ENCODE data around the gene CRTAC1. TPM values are rescaled to one million over a fixed set of nuclear protein-coding genes. Genes with fewer than 3 reads are reported as not detected.

Gene CRTAC1
- total RNA-seq, 1 donor: not detected

GRCh38 chr10:97922022-97922758, 108.2 kb downstream of the CRTAC1 start:
- Histone ChIP-seq H2AFZ (ENCODE audit: low read length) (no peak overlapping the region), H3K27ac (ENCODE audit: low read depth, low read length) (no peak overlapping the region), H3K4me2 (ENCODE audit: insufficient read depth, low read length) (no peak overlapping the region), H3K9me3 (ENCODE audit: low read depth, low read length) (no peaks in the 10 kb centered on the region), H3K27me3 (ENCODE audit: insufficient read depth, low read length) (peaks cover 10% of the 10 kb centered on the region), H4K20me1 (ENCODE audit: insufficient read depth, low read length) (no peaks in the 10 kb centered on the region), H3K4me1 (ENCODE audit: insufficient read depth, low read length) (no peaks in the 10 kb centered on the region), H3K79me2 (ENCODE audit: insufficient read depth, low read length) (no peaks in the 10 kb centered on the region), H3K4me3 (ENCODE audit: insufficient read depth, low read length) (no peak overlapping the region), H3K36me3 (ENCODE audit: insufficient read depth, low read length) (no peaks in the 10 kb centered on the region)
- no peak for TF ChIP-seq CTCF (IDR thresholded peaks at IDR 0.05; ENCODE audit: extremely low read depth, low read depth, low read length)
- DNase-seq (ENCODE audit: insufficient read length, low spot score, missing footprints): no peak

GRCh38 chr10:97921581-97922021, 108.8 kb downstream of the CRTAC1 start:
- H3K4me3 ChIP-seq (ENCODE audit: insufficient read depth, low read length): no peak overlapping the region

GRCh38 chr10:97920865-97921264, 109.6 kb downstream of the CRTAC1 start:
- no peak overlapping the region for H2AFZ ChIP-seq (ENCODE audit: low read length)
- no peaks in the 10 kb centered on the region for H3K79me2 ChIP-seq (ENCODE audit: insufficient read depth, low read length)
- no peak for DNase-seq (ENCODE audit: insufficient read length, low spot score, missing footprints)
- H3K36me3 ChIP-seq (ENCODE audit: insufficient read depth, low read length): no peaks in the 10 kb centered on the region
- H3K27me3 ChIP-seq (ENCODE audit: insufficient read depth, low read length): peaks cover 10% of the 10 kb centered on the region
- no peak overlapping the region for H3K4me2 ChIP-seq (ENCODE audit: insufficient read depth, low read length)
- H3K27ac ChIP-seq (ENCODE audit: low read depth, low read length): no peak overlapping the region
- TF ChIP-seq CTCF (IDR thresholded peaks at IDR 0.05; ENCODE audit: extremely low read depth, low read depth, low read length): no peak
- H3K4me1 ChIP-seq (ENCODE audit: insufficient read depth, low read length): no peaks in the 10 kb centered on the region
- no peaks in the 10 kb centered on the region for H3K9me3 ChIP-seq (ENCODE audit: low read depth, low read length)
- no peaks in the 10 kb centered on the region for H4K20me1 ChIP-seq (ENCODE audit: insufficient read depth, low read length)
- H3K4me3 ChIP-seq (ENCODE audit: insufficient read depth, low read length): no peak overlapping the region

More at GRCh38 chr10:97921581-97922021, 108.8 kb downstream of the CRTAC1 start:
- H3K27ac ChIP-seq (ENCODE audit: low read depth, low read length): no peak overlapping the region
- no peaks in the 10 kb centered on the region for H3K4me1 ChIP-seq (ENCODE audit: insufficient read depth, low read length)
- TF ChIP-seq CTCF (IDR thresholded peaks at IDR 0.05; ENCODE audit: extremely low read depth, low read depth, low read length): no peak
- H3K36me3 ChIP-seq (ENCODE audit: insufficient read depth, low read length): no peaks in the 10 kb centered on the region
- no peak for DNase-seq (ENCODE audit: insufficient read length, low spot score, missing footprints)
- no peak overlapping the region for H3K4me2 ChIP-seq (ENCODE audit: insufficient read depth, low read length)
- H3K79me2 ChIP-seq (ENCODE audit: insufficient read depth, low read length): no peaks in the 10 kb centered on the region
- peaks cover 10% of the 10 kb centered on the region for H3K27me3 ChIP-seq (ENCODE audit: insufficient read depth, low read length)
- no peaks in the 10 kb centered on the region for H4K20me1 ChIP-seq (ENCODE audit: insufficient read depth, low read length)
- no peak overlapping the region for H2AFZ ChIP-seq (ENCODE audit: low read length)
- no peaks in the 10 kb centered on the region for H3K9me3 ChIP-seq (ENCODE audit: low read depth, low read length)

- H3K4me2 ChIP-seq (ENCODE audit: insufficient read depth, low read length): no peak overlapping the region
- no peaks in the 10 kb centered on the region for H3K79me2 ChIP-seq (ENCODE audit: insufficient read depth, low read length)
- no peak overlapping the region for H3K4me3 ChIP-seq (ENCODE audit: insufficient read depth, low read length)
- H3K9me3 ChIP-seq (ENCODE audit: low read depth, low read length): no peaks in the 10 kb centered on the region
- H4K20me1 ChIP-seq (ENCODE audit: insufficient read depth, low read length): no peaks in the 10 kb centered on the region
- no peak overlapping the region for H2AFZ ChIP-seq (ENCODE audit: low read length)
- TF ChIP-seq CTCF (IDR thresholded peaks at IDR 0.05; ENCODE audit: extremely low read depth, low read depth, low read length): no peak
- no peak for DNase-seq (ENCODE audit: insufficient read length, low spot score, missing footprints)
- H3K4me1 ChIP-seq (ENCODE audit: insufficient read depth, low read length): no peaks in the 10 kb centered on the region
- H3K36me3 ChIP-seq (ENCODE audit: insufficient read depth, low read length): no peaks in the 10 kb centered on the region
- H3K27ac ChIP-seq (ENCODE audit: low read depth, low read length): no peak overlapping the region
- peaks cover 10% of the 10 kb centered on the region for H3K27me3 ChIP-seq (ENCODE audit: insufficient read depth, low read length)
Observed at GRCh38 chr10:97919012-97919411, 111.4 kb downstream of the CRTAC1 start.

Measured in osteoblast (primary cell).